ENCODE data around the gene NTRK2. TPM values are rescaled to one million over a fixed set of nuclear protein-coding genes. Genes with fewer than 3 reads are reported as not detected.

NTRK2 gene
- total and polyA plus RNA-seq, 2 experiments from 2014 or later, result 0.99 to 3.7 TPM

DNA sequence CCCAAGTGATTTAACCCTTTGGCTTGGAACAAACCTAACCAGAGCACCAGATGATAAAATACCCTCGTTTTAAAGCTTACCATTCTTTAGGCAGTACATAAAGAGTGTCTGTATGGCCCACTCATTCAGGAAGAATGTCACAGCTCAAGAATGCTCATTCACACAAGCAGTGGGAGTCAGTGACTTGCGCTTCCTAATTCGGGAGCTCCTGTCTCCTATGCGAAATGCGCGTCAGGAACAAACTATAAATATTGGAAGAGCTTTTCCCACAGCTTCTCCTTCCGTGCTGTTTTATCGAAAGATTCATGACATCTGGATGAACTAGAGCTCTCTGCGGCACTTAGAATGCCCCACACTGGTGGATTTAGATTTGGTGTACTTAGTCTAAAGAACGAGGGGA lies 66.6 kb downstream of the NTRK2 start:
- no peaks in the 10 kb centered on the region for H3K79me2 ChIP-seq
- WGBS (ENCODE audit: low lambda C conversion rate, missing lambda C conversion rate), result 78% methylated on average over 10 of the region's 10 CpGs
- no peaks in the 10 kb centered on the region for H3K36me3 ChIP-seq (replicated peaks; ENCODE audit: insufficient read depth, low read depth)
- no peak for DNase-seq (ENCODE audit: low spot score)
- no peak overlapping the region for H3K4me2 ChIP-seq
- no peaks in the 10 kb centered on the region for H4K20me1 ChIP-seq (ENCODE audit: insufficient read depth, poor library complexity, severe bottlenecking)
- H3K4me1 ChIP-seq (ENCODE audit: insufficient read depth), result no peaks in the 10 kb centered on the region
- H3K9me2 ChIP-seq (replicated peaks; ENCODE audit: insufficient read depth), result no peaks in the 10 kb centered on the region
- no peak overlapping the region for H3K4me3 ChIP-seq
- H3K27ac ChIP-seq, result no peak overlapping the region
- H2AFZ ChIP-seq, result no peak overlapping the region
- TF ChIP-seq, protein P1, sequence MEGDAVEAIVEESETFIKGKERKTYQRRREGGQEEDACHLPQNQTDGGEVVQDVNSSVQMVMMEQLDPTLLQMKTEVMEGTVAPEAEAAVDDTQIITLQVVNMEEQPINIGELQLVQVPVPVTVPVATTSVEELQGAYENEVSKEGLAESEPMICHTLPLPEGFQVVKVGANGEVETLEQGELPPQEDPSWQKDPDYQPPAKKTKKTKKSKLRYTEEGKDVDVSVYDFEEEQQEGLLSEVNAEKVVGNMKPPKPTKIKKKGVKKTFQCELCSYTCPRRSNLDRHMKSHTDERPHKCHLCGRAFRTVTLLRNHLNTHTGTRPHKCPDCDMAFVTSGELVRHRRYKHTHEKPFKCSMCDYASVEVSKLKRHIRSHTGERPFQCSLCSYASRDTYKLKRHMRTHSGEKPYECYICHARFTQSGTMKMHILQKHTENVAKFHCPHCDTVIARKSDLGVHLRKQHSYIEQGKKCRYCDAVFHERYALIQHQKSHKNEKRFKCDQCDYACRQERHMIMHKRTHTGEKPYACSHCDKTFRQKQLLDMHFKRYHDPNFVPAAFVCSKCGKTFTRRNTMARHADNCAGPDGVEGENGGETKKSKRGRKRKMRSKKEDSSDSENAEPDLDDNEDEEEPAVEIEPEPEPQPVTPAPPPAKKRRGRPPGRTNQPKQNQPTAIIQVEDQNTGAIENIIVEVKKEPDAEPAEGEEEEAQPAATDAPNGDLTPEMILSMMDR (IDR thresholded peaks at IDR 0.05; ENCODE audit: poor library complexity), result no peak
- no peak for TF ChIP-seq EZH2phosphoT487 (IDR thresholded peaks at IDR 0.05; ENCODE audit: low read depth, severe bottlenecking, unreplicated experiment)
- TF ChIP-seq EZH2 (IDR thresholded peaks at IDR 0.05; ENCODE audit: borderline replicate concordance), result no peak
- no peaks in the 10 kb centered on the region for H3K27me3 ChIP-seq
- H3K9me3 ChIP-seq (ENCODE audit: low read depth), result no peaks in the 10 kb centered on the region

- Histone ChIP-seq H4K20me1 (ENCODE audit: insufficient read depth, poor library complexity, severe bottlenecking) (no peaks in the 10 kb centered on the region), H3K27ac (no peak overlapping the region), H3K4me3 (no peak overlapping the region), H3K27me3 (no peaks in the 10 kb centered on the region), H3K4me2 (no peak overlapping the region), H3K9me3 (ENCODE audit: low read depth) (no peaks in the 10 kb centered on the region), H3K79me2 (no peaks in the 10 kb centered on the region), H3K36me3 (replicated peaks; ENCODE audit: insufficient read depth, low read depth) (no peaks in the 10 kb centered on the region), H2AFZ (no peak overlapping the region), H3K9me2 (replicated peaks; ENCODE audit: insufficient read depth) (no peaks in the 10 kb centered on the region), H3K4me1 (ENCODE audit: insufficient read depth) (no peaks in the 10 kb centered on the region)
- 90% methylated on average over 1 of the region's 1 CpG for WGBS (ENCODE audit: low lambda C conversion rate, missing lambda C conversion rate)
- DNase-seq (ENCODE audit: low spot score), result no peak
- TF ChIP-seq, protein P1 (IDR thresholded peaks at IDR 0.05; ENCODE audit: poor library complexity), result no peak
- TF ChIP-seq EZH2 (IDR thresholded peaks at IDR 0.05; ENCODE audit: borderline replicate concordance) (no peak), EZH2phosphoT487 (IDR thresholded peaks at IDR 0.05; ENCODE audit: low read depth, severe bottlenecking, unreplicated experiment) (no peak)
Measured at GRCh38 chr9:84736536-84736935, 67.0 kb downstream of the NTRK2 start.

- H3K27me3 ChIP-seq, result no peaks in the 10 kb centered on the region
- H3K9me2 ChIP-seq (replicated peaks; ENCODE audit: insufficient read depth), result no peaks in the 10 kb centered on the region
- no peaks in the 10 kb centered on the region for H3K36me3 ChIP-seq (replicated peaks; ENCODE audit: insufficient read depth, low read depth)
- no peak overlapping the region for H3K4me3 ChIP-seq
- H3K9me3 ChIP-seq (ENCODE audit: low read depth), result no peaks in the 10 kb centered on the region
- H3K4me2 ChIP-seq, result no peak overlapping the region
- H3K79me2 ChIP-seq, result no peaks in the 10 kb centered on the region
- TF ChIP-seq EZH2phosphoT487 (IDR thresholded peaks at IDR 0.05; ENCODE audit: low read depth, severe bottlenecking, unreplicated experiment), result no peak
- no peak for TF ChIP-seq EZH2 (IDR thresholded peaks at IDR 0.05; ENCODE audit: borderline replicate concordance)
- TF ChIP-seq, protein P1 (IDR thresholded peaks at IDR 0.05; ENCODE audit: poor library complexity), result no peak
- no peak overlapping the region for H3K27ac ChIP-seq
- no peak overlapping the region for H2AFZ ChIP-seq
- WGBS (ENCODE audit: low lambda C conversion rate, missing lambda C conversion rate), result 30% methylated on average over 1 of the region's 1 CpG
- H4K20me1 ChIP-seq (ENCODE audit: insufficient read depth, poor library complexity, severe bottlenecking), result no peaks in the 10 kb centered on the region
- no peak for DNase-seq (ENCODE audit: low spot score)
- no peaks in the 10 kb centered on the region for H3K4me1 ChIP-seq (ENCODE audit: insufficient read depth)
Measured at GRCh38 chr9:84738353-84738752, 68.8 kb downstream of the NTRK2 start.

- no peak overlapping the region for H3K4me3 ChIP-seq
- H4K20me1 ChIP-seq (ENCODE audit: insufficient read depth, poor library complexity, severe bottlenecking), result no peaks in the 10 kb centered on the region
- no peaks in the 10 kb centered on the region for H3K79me2 ChIP-seq
- H3K27me3 ChIP-seq, result no peaks in the 10 kb centered on the region
- H3K4me2 ChIP-seq, result no peak overlapping the region
- TF ChIP-seq EZH2 (IDR thresholded peaks at IDR 0.05; ENCODE audit: borderline replicate concordance) (no peak), EZH2phosphoT487 (IDR thresholded peaks at IDR 0.05; ENCODE audit: low read depth, severe bottlenecking, unreplicated experiment) (no peak)
- TF ChIP-seq, protein P1 (IDR thresholded peaks at IDR 0.05; ENCODE audit: poor library complexity), result no peak
- H3K27ac ChIP-seq, result no peak overlapping the region
- H2AFZ ChIP-seq, result no peak overlapping the region
- WGBS (ENCODE audit: low lambda C conversion rate, missing lambda C conversion rate), result 90% methylated on average over 4 of the region's 4 CpGs
- H3K4me1 ChIP-seq (ENCODE audit: insufficient read depth), result no peaks in the 10 kb centered on the region
- no peaks in the 10 kb centered on the region for H3K9me3 ChIP-seq (ENCODE audit: low read depth)
- no peaks in the 10 kb centered on the region for H3K9me2 ChIP-seq (replicated peaks; ENCODE audit: insufficient read depth)
- H3K36me3 ChIP-seq (replicated peaks; ENCODE audit: insufficient read depth, low read depth), result no peaks in the 10 kb centered on the region
- no peak for DNase-seq (ENCODE audit: low spot score)
Measured at GRCh38 chr9:84742261-84742660, 72.7 kb downstream of the NTRK2 start.

All from hepatocyte (in vitro differentiated cells).